Measurements from ENCODE around the gene XYLT2. TPM values are rescaled to one million over a fixed set of nuclear protein-coding genes. Genes with fewer than 3 reads are reported as not detected.

Gene XYLT2
- total and polyA plus RNA-seq, 2 experiments from 2014 or later, result 18.3 to 26.8 TPM

GRCh38 chr17:50381920-50382319 is 36.0 kb downstream of the XYLT2 start:
- Histone ChIP-seq H3K9me2 (replicated peaks; ENCODE audit: insufficient read depth) (no peaks in the 10 kb centered on the region), H4K20me1 (ENCODE audit: insufficient read depth, poor library complexity, severe bottlenecking) (no peaks in the 10 kb centered on the region), H3K4me1 (ENCODE audit: insufficient read depth) (no peaks in the 10 kb centered on the region), H3K4me3 (no peak overlapping the region), H3K27me3 (no peaks in the 10 kb centered on the region), H3K9me3 (ENCODE audit: low read depth) (no peaks in the 10 kb centered on the region), H3K4me2 (no peak overlapping the region), H3K27ac (no peak overlapping the region), H2AFZ (no peak overlapping the region), H3K36me3 (replicated peaks; ENCODE audit: insufficient read depth, low read depth) (no peaks in the 10 kb centered on the region), H3K79me2 (no peaks in the 10 kb centered on the region)
- no peak for DNase-seq (ENCODE audit: low spot score)
- 82% methylated on average over 3 of the region's 3 CpGs for WGBS (ENCODE audit: low lambda C conversion rate, missing lambda C conversion rate)
- no peak for TF ChIP-seq EZH2 (IDR thresholded peaks at IDR 0.05; ENCODE audit: borderline replicate concordance)
- no peak for TF ChIP-seq EZH2phosphoT487 (IDR thresholded peaks at IDR 0.05; ENCODE audit: low read depth, severe bottlenecking, unreplicated experiment)
- TF ChIP-seq CTCF (IDR thresholded peaks at IDR 0.05; ENCODE audit: poor library complexity), result no peak

GRCh38 chr17:50382931-50383330 is 37.0 kb downstream of the XYLT2 start:
- no peak for DNase-seq (ENCODE audit: low spot score)
- Histone ChIP-seq H3K4me2 (no peak overlapping the region), H3K79me2 (no peaks in the 10 kb centered on the region), H3K27ac (no peak overlapping the region), H3K4me3 (no peak overlapping the region), H3K4me1 (ENCODE audit: insufficient read depth) (no peaks in the 10 kb centered on the region), H2AFZ (no peak overlapping the region), H3K9me2 (replicated peaks; ENCODE audit: insufficient read depth) (no peaks in the 10 kb centered on the region), H4K20me1 (ENCODE audit: insufficient read depth, poor library complexity, severe bottlenecking) (no peaks in the 10 kb centered on the region), H3K27me3 (no peaks in the 10 kb centered on the region), H3K9me3 (ENCODE audit: low read depth) (no peaks in the 10 kb centered on the region), H3K36me3 (replicated peaks; ENCODE audit: insufficient read depth, low read depth) (peaks cover 5% of the 10 kb centered on the region)
- 93% methylated on average over 12 of the region's 12 CpGs for WGBS (ENCODE audit: low lambda C conversion rate, missing lambda C conversion rate)
- TF ChIP-seq EZH2phosphoT487 (IDR thresholded peaks at IDR 0.05; ENCODE audit: low read depth, severe bottlenecking, unreplicated experiment) (no peak), EZH2 (IDR thresholded peaks at IDR 0.05; ENCODE audit: borderline replicate concordance) (no peak), CTCF (IDR thresholded peaks at IDR 0.05; ENCODE audit: poor library complexity) (no peak)

GRCh38 chr17:50386510-50386909 is 40.6 kb downstream of the XYLT2 start:
- Histone ChIP-seq H3K9me3 (ENCODE audit: low read depth) (no peaks in the 10 kb centered on the region), H3K4me2 (no peak overlapping the region), H2AFZ (no peak overlapping the region), H3K36me3 (replicated peaks; ENCODE audit: insufficient read depth, low read depth) (peaks cover 5% of the 10 kb centered on the region), H4K20me1 (ENCODE audit: insufficient read depth, poor library complexity, severe bottlenecking) (peaks cover 3% of the 10 kb centered on the region), H3K9me2 (replicated peaks; ENCODE audit: insufficient read depth) (no peaks in the 10 kb centered on the region), H3K4me1 (ENCODE audit: insufficient read depth) (no peaks in the 10 kb centered on the region), H3K27me3 (no peaks in the 10 kb centered on the region), H3K27ac (no peak overlapping the region), H3K4me3 (no peak overlapping the region), H3K79me2 (peaks cover 4% of the 10 kb centered on the region)
- DNase-seq (ENCODE audit: low spot score), result no peak
- WGBS (ENCODE audit: low lambda C conversion rate, missing lambda C conversion rate), result 99% methylated on average over 3 of the region's 3 CpGs
- no peak for TF ChIP-seq EZH2phosphoT487 (IDR thresholded peaks at IDR 0.05; ENCODE audit: low read depth, severe bottlenecking, unreplicated experiment)

GRCh38 chr17:50388728-50389127 is 42.8 kb downstream of the XYLT2 start:
- Histone ChIP-seq H3K4me2 (no peak overlapping the region), H3K9me2 (replicated peaks; ENCODE audit: insufficient read depth) (no peaks in the 10 kb centered on the region), H3K79me2 (peaks cover 10% of the 10 kb centered on the region), H3K4me1 (ENCODE audit: insufficient read depth) (no peaks in the 10 kb centered on the region), H3K27ac (no peak overlapping the region), H3K9me3 (ENCODE audit: low read depth) (no peaks in the 10 kb centered on the region), H3K27me3 (no peaks in the 10 kb centered on the region), H4K20me1 (ENCODE audit: insufficient read depth, poor library complexity, severe bottlenecking) (peaks cover 3% of the 10 kb centered on the region), H3K4me3 (no peak overlapping the region), H2AFZ (no peak overlapping the region), H3K36me3 (replicated peaks; ENCODE audit: insufficient read depth, low read depth) (peaks cover 5% of the 10 kb centered on the region)
- no peak for DNase-seq (ENCODE audit: low spot score)
- 98% methylated on average over 3 of the region's 3 CpGs for WGBS (ENCODE audit: low lambda C conversion rate, missing lambda C conversion rate)
- no peak for TF ChIP-seq EZH2phosphoT487 (IDR thresholded peaks at IDR 0.05; ENCODE audit: low read depth, severe bottlenecking, unreplicated experiment)
- no peak for TF ChIP-seq CTCF (IDR thresholded peaks at IDR 0.05; ENCODE audit: poor library complexity)
